IPS DF 6.9 (cell line): ENCODE measurements around the gene CDH4.

Experiments
- DNase-seq: peaks from one replicate; pipeline ENCODE4 v3.0.0-alpha.2; 2013; ENCODE audit warnings: low read depth, low spot score
- H3K27ac ChIP-seq: one replicate; pipeline ENCODE4 v1.5.1; 2013; ENCODE audit warnings: low read length, control low read depth
- H3K27me3 ChIP-seq: 2 replicates; pipeline ENCODE4 v1.6.1; 2013; ENCODE audit warnings: mild to moderate bottlenecking, low read length; ENCODE audit not compliant: control insufficient read depth, insufficient read depth
- H3K36me3 ChIP-seq: 2 replicates; pipeline ENCODE4 v1.6.1; 2013; ENCODE audit warnings: low read length; ENCODE audit not compliant: control insufficient read depth, insufficient read depth
- H3K4me1 ChIP-seq: 2 replicates; pipeline ENCODE4 v1.6.1; 2013; ENCODE audit warnings: low read length; ENCODE audit not compliant: control insufficient read depth, insufficient read depth
- H3K4me3 ChIP-seq: 2 replicates; pipeline ENCODE4 v1.5.1; 2013; ENCODE audit warnings: mild to moderate bottlenecking, low read length
- H3K9me3 ChIP-seq: 2 replicates; pipeline ENCODE4 v1.6.1; 2013; ENCODE audit warnings: low read length, inconsistent platforms; ENCODE audit not compliant: control insufficient read depth, insufficient read depth
- WGBS: extraction: QIAGEN DNeasy Blood & Tissue Kit; methylation state at CpG from one replicate; pipeline ENCODE4 v1.1.7; 2013; ENCODE audit warnings: mixed read lengths, missing lambda C conversion rate; ENCODE audit not compliant: insufficient read length, insufficient coverage; 5-methylcytosine and 5-hydroxymethylcytosine counted together

The CDH4 gene

DNA sequence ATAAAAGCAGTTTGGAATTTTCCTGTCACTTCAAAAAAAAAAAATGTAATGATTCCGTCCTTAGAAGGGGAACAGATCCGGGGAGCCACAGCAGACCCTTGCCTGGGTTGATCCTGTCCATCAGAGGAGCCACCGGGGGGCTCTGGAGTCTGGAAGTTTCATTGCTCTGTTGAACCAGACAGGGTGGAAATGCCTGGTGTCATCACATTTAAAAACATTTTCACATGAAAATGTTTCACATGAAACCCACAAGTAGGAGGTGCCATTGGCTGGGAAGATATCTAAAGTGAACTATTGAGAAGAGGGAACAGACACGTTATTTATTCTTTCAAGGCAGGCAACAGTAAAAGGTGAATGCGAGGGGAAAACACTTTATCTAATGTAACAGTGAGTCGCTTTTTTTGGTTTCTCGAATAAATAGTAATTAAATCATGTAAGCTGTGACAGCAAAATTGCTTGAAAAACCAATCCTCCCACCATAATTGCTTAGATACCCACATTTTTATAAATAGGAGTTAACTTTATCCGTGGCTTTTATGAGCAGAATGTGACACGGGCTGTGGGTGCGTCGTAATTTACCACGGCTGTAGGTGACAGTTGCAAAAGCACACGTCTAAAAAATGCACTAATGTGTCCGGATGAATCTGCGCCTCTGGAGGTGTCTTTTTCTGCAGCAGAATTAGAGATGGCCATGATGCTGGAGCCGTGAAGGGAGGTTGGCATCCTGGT lies 490.2 kb downstream of the CDH4 start:
- Histone ChIP-seq H3K4me3 (no peak overlapping the region), H3K9me3 (no peaks in the 10 kb centered on the region), H3K4me1 (no peaks in the 10 kb centered on the region), H3K27me3 (no peaks in the 10 kb centered on the region), H3K27ac (no peak overlapping the region), H3K36me3 (no peaks in the 10 kb centered on the region)
- DNase-seq = no peak
- WGBS = no CpG with 5 or more reads among the region's 16 CpGs

DNA sequence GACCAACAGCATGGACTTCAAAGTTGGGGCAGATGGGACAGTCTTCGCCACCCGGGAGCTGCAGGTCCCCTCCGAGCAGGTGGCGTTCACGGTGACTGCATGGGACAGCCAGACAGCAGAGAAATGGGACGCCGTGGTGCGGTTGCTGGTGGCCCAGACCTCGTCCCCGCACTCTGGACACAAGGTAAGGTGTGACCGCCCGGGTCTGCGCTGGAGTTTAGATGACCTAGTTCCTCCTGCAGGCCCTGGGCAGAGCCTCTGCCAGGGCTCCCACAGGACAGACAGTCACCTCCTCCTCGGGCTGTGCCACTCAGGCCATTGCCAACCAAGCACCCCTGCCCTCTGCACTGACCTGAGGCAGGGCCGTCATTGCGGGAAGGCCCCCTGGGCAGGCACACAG lies 491.5 kb downstream of the CDH4 start:
- H3K27me3 ChIP-seq = no peaks in the 10 kb centered on the region
- no peaks in the 10 kb centered on the region for H3K36me3 ChIP-seq
- H3K27ac ChIP-seq = no peak overlapping the region
- H3K4me3 ChIP-seq = no peak overlapping the region
- DNase-seq = no peak
- H3K4me1 ChIP-seq = no peaks in the 10 kb centered on the region
- WGBS = no CpG with 5 or more reads among the region's 16 CpGs
- no peaks in the 10 kb centered on the region for H3K9me3 ChIP-seq

DNA sequence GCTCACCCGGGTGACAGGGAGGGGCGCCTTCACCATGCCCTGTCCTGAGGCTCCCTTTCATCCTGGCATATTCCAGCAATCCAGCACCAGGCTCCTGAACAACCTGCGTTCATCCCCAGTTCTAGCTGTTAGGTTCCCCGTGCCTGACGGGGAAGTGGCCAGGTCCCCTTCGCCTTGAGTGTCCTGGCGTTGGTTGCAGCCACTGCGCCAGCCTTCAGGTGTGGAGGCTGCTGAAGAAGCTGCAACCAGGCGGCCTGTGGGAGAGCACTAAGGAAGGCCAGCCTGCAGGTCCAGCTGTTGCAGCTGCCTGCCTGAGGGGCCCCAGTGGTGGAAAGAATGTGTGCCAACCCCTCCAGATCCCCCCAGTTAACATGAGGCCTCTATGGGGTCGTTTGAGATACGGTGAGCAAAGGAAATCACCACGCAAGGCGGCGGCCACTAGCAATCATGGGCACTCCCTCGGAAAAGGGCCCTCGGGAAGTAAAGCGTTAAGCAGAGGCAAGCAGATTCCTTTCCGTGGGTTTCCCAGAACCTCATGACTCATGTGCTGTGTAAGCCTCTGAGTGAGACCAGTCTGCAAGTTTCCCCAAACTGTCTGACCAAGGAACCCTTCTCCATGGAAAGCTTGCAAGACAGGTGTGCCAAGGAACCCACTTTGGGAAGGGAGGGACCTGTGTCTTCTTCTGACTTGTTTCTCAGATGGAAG lies 492.8 kb downstream of the CDH4 start:
- Histone ChIP-seq H3K4me1 (no peaks in the 10 kb centered on the region), H3K27me3 (no peaks in the 10 kb centered on the region), H3K9me3 (no peaks in the 10 kb centered on the region), H3K36me3 (no peaks in the 10 kb centered on the region), H3K4me3 (no peak overlapping the region), H3K27ac (no peak overlapping the region)
- WGBS = no CpG with 5 or more reads among the region's 18 CpGs
- DNase-seq = no peak

DNA sequence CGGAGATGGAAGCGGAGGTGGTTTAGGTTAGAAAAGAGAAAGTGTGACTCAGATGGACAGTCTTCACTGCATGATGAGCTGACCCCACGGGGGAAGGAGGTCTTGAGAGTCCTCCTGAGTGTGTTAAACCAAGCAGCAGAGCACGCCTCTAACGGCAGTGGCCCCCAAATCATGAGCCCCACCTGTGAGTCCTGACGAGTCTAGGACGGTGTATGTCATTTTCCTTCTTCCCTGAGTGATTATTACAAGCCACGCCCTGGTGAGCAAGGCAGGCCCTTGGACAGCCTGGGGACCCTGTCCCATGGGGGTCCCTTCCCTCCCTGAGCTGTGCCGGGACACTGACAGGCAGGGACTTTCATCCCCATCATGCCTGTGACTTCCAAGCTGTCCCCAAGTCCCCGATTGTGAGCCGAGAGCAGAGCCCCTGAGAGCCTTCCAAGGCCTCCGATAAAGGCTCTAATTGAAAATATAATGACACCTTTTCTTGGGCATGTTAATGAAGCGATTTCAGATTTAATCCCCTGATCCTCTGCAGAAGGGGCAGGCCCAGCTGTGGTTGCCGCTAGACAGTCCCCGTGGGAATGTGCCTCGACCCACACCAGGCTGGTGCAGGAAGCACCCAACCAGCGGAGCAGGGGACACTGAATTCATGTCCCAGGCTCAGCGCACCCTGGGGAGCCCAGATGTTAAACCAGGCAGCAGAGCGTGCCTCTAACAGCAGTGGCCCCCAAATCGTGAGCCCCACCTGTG lies 493.5 kb downstream of the CDH4 start:
- Histone ChIP-seq H3K4me1 (no peaks in the 10 kb centered on the region), H3K9me3 (no peaks in the 10 kb centered on the region), H3K4me3 (no peak overlapping the region), H3K27ac (no peak overlapping the region), H3K27me3 (no peaks in the 10 kb centered on the region), H3K36me3 (no peaks in the 10 kb centered on the region)
- DNase-seq = no peak
- no CpG with 5 or more reads among the region's 20 CpGs for WGBS

DNA sequence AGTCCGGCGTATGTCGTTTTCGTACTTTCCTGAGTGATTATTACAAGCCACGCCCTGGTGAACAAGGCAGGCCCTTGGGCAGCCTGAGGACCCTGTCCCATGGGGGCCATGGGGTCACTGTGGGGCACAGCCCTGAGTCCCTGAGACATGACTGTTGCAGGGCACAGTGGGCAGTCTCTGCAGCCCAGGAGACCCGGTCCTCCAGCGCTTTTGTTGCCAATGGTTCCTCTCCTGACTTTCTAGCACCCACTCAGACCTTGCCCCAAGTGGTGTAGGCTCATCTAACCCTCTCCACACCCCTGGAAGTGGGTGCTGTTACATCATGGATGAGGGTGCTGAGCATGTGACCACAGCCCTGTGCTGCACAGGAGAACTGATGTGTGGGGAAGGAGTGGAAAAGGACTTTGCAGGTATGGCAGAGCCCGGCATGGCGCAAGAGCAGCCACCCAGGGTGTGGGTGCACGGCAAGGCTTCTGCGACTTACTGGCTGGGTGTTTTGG lies 494.1 kb downstream of the CDH4 start:
- Histone ChIP-seq H3K27ac (no peak overlapping the region), H3K4me3 (no peak overlapping the region), H3K36me3 (no peaks in the 10 kb centered on the region), H3K4me1 (no peaks in the 10 kb centered on the region), H3K27me3 (no peaks in the 10 kb centered on the region), H3K9me3 (no peaks in the 10 kb centered on the region)
- no CpG with 5 or more reads among the region's 11 CpGs for WGBS
- no peak for DNase-seq

DNA sequence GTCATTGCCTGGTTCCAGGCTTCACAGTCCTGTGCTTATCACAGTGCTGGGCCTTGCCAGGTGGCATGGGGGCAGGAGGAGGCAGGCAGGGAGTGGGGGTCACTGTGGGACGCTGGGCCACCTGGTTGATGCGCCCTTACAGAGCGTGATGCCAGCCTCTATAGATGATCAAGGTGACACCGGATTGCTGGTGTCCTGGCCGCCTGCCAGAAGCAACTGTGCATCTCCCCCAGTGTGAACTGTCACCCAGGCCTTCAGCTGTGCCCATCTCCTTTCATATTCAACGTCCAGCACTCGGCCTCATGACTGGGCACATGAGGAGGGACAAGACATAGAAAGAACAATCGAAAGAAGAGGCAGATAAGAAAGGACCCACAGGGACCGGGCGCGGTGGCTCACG lies 494.7 kb downstream of the CDH4 start:
- no CpG with 5 or more reads among the region's 12 CpGs for WGBS
- no peak overlapping the region for H3K27ac ChIP-seq
- no peak overlapping the region for H3K4me3 ChIP-seq
- no peaks in the 10 kb centered on the region for H3K36me3 ChIP-seq
- H3K4me1 ChIP-seq = no peaks in the 10 kb centered on the region
- H3K9me3 ChIP-seq = no peaks in the 10 kb centered on the region
- no peaks in the 10 kb centered on the region; the same call in 1 of the 2 replicates for H3K27me3 ChIP-seq
- DNase-seq = no peak

DNA sequence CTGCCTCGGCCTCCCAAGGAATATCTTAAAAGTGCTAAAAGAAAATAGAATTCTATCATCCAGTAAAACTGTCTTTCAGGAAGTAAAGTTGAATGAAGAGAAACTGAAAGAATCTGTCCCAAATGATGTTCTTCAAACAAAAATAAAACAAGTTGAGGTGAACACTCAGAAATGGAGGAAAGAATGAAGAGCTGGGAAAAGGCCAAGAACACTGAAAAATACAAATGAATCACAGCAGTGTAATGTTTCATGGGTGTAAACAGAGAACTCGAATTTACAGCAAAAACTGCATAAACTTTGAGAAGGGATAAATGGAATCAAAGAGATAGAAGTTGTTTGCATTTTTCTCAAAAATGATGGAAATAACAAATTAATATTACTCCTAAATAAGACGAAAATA lies 496.3 kb downstream of the CDH4 start:
- Histone ChIP-seq H3K9me3 (no peaks in the 10 kb centered on the region), H3K4me3 (no peak overlapping the region), H3K4me1 (no peaks in the 10 kb centered on the region), H3K27me3 (no peaks in the 10 kb centered on the region; the same call in 1 of the 2 replicates), H3K36me3 (no peaks in the 10 kb centered on the region), H3K27ac (no peak overlapping the region)
- WGBS = no CpG with 5 or more reads among the region's 3 CpGs
- DNase-seq = no peak

DNA sequence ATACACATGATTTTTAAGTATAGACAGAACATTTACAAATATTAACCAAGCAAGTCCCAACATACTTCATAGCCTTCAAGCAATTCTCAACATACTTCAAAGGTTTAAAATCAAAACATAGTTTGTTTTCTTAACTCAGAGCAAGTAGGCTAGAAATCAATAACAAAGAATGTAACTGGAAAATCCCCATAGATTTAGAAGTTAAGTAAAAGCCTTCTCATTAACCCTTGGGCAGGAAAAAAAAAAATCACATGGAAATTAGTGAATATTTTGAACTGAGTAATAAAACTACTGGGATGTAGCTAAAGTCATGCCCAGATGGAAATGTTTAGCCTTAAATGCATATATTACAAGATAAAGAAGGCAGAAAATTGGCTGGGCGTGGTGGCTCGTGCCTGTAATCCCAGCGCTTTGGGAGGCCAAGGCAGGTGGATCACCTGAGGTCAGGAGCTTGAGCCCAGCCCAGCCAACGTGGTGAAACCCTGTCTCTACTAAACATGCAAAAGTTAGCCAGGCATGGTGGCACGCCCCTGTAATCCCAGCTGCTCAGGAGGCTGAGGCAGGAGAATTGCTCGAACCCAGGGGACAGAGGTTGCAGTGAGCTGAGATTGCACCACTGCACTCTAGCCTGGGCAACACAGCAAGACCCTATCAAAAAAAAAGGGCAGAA lies 497.5 kb downstream of the CDH4 start:
- WGBS = no CpG with 5 or more reads among the region's 6 CpGs
- no peak for DNase-seq

DNA sequence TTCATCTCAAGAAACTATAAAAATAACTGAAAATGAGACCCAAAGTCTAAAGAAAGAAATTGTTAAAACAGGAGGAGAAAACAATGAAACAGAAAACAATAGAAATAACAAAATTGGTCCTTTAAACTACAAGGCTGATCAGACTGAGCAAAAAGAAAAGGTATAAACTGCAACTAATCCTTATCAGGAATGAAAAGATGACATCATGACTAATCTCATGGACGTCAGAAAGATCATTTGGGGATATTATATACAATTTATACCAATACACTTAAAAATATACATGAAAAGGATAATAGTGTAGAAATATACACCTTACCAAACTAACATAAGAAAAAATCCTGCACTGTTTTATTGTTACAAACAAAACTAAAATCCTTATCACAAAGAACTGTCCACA lies 498.0 kb downstream of the CDH4 start:
- DNase-seq = no peak
- H3K4me3 ChIP-seq = no peak overlapping the region
- H3K9me3 ChIP-seq = no peaks in the 10 kb centered on the region
- no peaks in the 10 kb centered on the region; the same call in 1 of the 2 replicates for H3K4me1 ChIP-seq
- no CpG with 5 or more reads among the region's 1 CpG for WGBS
- no peak overlapping the region for H3K27ac ChIP-seq
- no peaks in the 10 kb centered on the region; the same call in 1 of the 2 replicates for H3K27me3 ChIP-seq
- H3K36me3 ChIP-seq = no peaks in the 10 kb centered on the region

More for the DNA sequence above, 497.5 kb downstream of the CDH4 start:
- Histone ChIP-seq H3K9me3 (no peaks in the 10 kb centered on the region), H3K4me1 (no peaks in the 10 kb centered on the region; the same call in 1 of the 2 replicates), H3K27me3 (no peaks in the 10 kb centered on the region; the same call in 1 of the 2 replicates), H3K27ac (no peak overlapping the region), H3K36me3 (no peaks in the 10 kb centered on the region), H3K4me3 (no peak overlapping the region)

DNA sequence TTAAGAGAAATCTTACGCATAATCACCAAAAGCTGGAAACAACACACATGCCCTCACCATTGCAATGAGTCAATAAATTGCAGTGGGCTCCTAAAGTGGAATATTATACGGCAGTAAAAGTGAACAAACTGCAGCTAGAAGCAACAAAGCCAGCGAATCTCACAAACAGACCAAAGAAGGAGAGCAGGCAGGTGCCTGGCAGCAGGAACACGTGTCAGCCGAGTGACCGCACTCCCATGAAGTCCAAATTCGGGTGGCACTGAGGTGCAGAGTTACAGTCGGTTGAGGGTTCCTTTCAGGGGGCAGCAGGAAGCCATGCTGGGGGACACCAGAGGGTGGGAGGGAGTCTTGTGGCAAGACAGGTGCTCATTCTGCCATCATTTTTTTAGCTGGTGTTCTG lies 500.5 kb downstream of the CDH4 start:
- no peaks in the 10 kb centered on the region; the same call in 1 of the 2 replicates for H3K27me3 ChIP-seq
- no peaks in the 10 kb centered on the region for H3K9me3 ChIP-seq
- no peak overlapping the region for H3K4me3 ChIP-seq
- peaks cover 2% of the 10 kb centered on the region; the same call in 1 of the 2 replicates for H3K4me1 ChIP-seq
- no CpG with 5 or more reads among the region's 8 CpGs for WGBS
- H3K27ac ChIP-seq = no peak overlapping the region
- no peaks in the 10 kb centered on the region for H3K36me3 ChIP-seq
- DNase-seq = no peak
